ENCODE results near the gene RACGAP1. TPM values are rescaled to one million over a fixed set of nuclear protein-coding genes. Genes with fewer than 3 reads are reported as not detected.

RACGAP1 gene
- total and polyA plus RNA-seq, 2 of the 4 experiments (the other 2 are of a cell fraction) = 37.9 to 110 TPM

DNA sequence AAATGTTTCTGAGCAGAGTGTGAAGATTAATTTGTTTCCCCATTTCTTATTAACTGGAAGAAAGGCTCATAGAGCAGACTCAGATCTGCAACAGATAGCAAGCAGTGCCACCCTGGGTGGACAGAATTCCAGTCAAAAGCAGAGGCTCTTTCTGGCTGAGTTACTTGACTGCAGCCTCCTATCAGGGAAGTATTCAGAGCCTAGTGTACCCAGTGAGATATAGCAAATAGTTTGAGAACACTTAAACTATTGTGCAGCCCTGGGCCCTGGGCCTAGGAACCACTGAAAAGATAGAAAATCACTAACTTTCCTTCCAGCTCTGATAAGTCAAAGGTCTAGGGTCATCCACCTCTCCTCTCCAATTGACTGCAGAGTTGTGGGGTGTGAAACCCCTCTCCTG lies 86.0 kb downstream of the RACGAP1 start:
- H3K18ac ChIP-seq (ENCODE audit: low read depth, low read length) = no peak overlapping the region
- intact Hi-C loops (cut with micrococcal nuclease) = no loop called here
- no peaks in the 10 kb centered on the region for H3K9me1 ChIP-seq (ENCODE audit: insufficient read depth, low read length)
- H4K5ac ChIP-seq (ENCODE audit: low read depth, low read length) = no peak overlapping the region
- no peaks in the 10 kb centered on the region for H4K20me1 ChIP-seq (ENCODE audit: insufficient read depth, low read length)
- H3K79me1 ChIP-seq (ENCODE audit: low read depth in 1 of 2, low read length in 2 of 2) = no peaks in the 10 kb centered on the region
- no peak overlapping the region for H2BK5ac ChIP-seq (ENCODE audit: low read depth, low read length, poor library complexity, severe bottlenecking)
- in situ Hi-C loops (cut with MboI; ENCODE audit: low sequenced_read_pairs) = no loop called here
- no peak overlapping the region for H3K14ac ChIP-seq (replicated peaks; ENCODE audit: low read depth, low read length)
- H2BK15ac ChIP-seq (ENCODE audit: low read depth, low read length) = no peak overlapping the region
- no peak overlapping the region for H2AK9ac ChIP-seq (replicated peaks; ENCODE audit: low read depth, low read length, poor library complexity)
- no TSS peak for BruUV-seq (replicated peaks)
- no peaks in the 10 kb centered on the region for H3K4me1 ChIP-seq (ENCODE audit: control insufficient read depth, insufficient read depth, low read length)
- H4K8ac ChIP-seq (ENCODE audit: low read depth in 2 of 2, low read length in 2 of 2) = no peak overlapping the region
- POLR2A ChIA-PET (ENCODE audit: unreplicated experiment) = no interaction called here
- no peak overlapping the region for H3K4me2 ChIP-seq (ENCODE audit: low read depth, low read length)
- no peak overlapping the region for H3K27ac ChIP-seq (ENCODE audit: insufficient read depth, low read length)
- H3K4me3 ChIP-seq (ENCODE audit: insufficient read depth, low read depth, low read length) = no peak overlapping the region
- no peaks in the 10 kb centered on the region for H3K27me3 ChIP-seq (ENCODE audit: control insufficient read depth, insufficient read depth, low read length)
- H3K4ac ChIP-seq (ENCODE audit: low read depth, low read length) = no peak overlapping the region
- no peak overlapping the region for H3K9ac ChIP-seq (ENCODE audit: low read depth, low read length)
- no peaks in the 10 kb centered on the region for H3K36me3 ChIP-seq (ENCODE audit: control insufficient read depth, insufficient read depth, low read length)
- ATAC-seq (ENCODE audit: low read depth) (no peak), DNase-seq (no peak)
- no peak overlapping the region for H2AFZ ChIP-seq (replicated peaks; ENCODE audit: low read length, poor library complexity)
- H2BK20ac ChIP-seq (ENCODE audit: low read depth, low read length) = no peak overlapping the region
- dilution Hi-C loops (cut with HindIII; ENCODE audit: low sequenced_read_pairs, unreplicated experiment) = no loop called here
- H3K56ac ChIP-seq (ENCODE audit: extremely low read depth, insufficient read depth, low read length) = no peak overlapping the region
- H2AK5ac ChIP-seq (ENCODE audit: low read depth, low read length) = no peak overlapping the region
- no peak overlapping the region for H4K91ac ChIP-seq (ENCODE audit: insufficient read depth, low read depth, low read length)
- H3K9me3 ChIP-seq (ENCODE audit: control insufficient read depth, insufficient read depth, low read length) = no peaks in the 10 kb centered on the region
- CTCF ChIA-PET = no interaction called here
- TF ChIP-seq RCOR1 (IDR thresholded peaks at IDR 0.05; ENCODE audit: insufficient replicate concordance, low read length) = no peak
- TF ChIP-seq MXI1 (IDR thresholded peaks at IDR 0.05; ENCODE audit: borderline replicate concordance, low read depth, low read length) = no peak
- TF ChIP-seq, protein P1, sequence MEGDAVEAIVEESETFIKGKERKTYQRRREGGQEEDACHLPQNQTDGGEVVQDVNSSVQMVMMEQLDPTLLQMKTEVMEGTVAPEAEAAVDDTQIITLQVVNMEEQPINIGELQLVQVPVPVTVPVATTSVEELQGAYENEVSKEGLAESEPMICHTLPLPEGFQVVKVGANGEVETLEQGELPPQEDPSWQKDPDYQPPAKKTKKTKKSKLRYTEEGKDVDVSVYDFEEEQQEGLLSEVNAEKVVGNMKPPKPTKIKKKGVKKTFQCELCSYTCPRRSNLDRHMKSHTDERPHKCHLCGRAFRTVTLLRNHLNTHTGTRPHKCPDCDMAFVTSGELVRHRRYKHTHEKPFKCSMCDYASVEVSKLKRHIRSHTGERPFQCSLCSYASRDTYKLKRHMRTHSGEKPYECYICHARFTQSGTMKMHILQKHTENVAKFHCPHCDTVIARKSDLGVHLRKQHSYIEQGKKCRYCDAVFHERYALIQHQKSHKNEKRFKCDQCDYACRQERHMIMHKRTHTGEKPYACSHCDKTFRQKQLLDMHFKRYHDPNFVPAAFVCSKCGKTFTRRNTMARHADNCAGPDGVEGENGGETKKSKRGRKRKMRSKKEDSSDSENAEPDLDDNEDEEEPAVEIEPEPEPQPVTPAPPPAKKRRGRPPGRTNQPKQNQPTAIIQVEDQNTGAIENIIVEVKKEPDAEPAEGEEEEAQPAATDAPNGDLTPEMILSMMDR (conservative IDR thresholded peaks at IDR 0.05; ENCODE audit: low read depth, low read length) = no peak
- no peak for TF ChIP-seq CHD1 (IDR thresholded peaks at IDR 0.05; ENCODE audit: low read depth, low read length)
- TF ChIP-seq MAFK (IDR thresholded peaks at IDR 0.05; ENCODE audit: low read depth, low read length) = no peak
- no peak for TF ChIP-seq FOS (IDR thresholded peaks at IDR 0.05; ENCODE audit: low read depth, low read length)
- TF ChIP-seq, protein P2, sequence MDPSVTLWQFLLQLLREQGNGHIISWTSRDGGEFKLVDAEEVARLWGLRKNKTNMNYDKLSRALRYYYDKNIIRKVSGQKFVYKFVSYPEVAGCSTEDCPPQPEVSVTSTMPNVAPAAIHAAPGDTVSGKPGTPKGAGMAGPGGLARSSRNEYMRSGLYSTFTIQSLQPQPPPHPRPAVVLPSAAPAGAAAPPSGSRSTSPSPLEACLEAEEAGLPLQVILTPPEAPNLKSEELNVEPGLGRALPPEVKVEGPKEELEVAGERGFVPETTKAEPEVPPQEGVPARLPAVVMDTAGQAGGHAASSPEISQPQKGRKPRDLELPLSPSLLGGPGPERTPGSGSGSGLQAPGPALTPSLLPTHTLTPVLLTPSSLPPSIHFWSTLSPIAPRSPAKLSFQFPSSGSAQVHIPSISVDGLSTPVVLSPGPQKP (IDR thresholded peaks at IDR 0.05; ENCODE audit: borderline replicate concordance, low read depth, low read length) = no peak
- H3K23ac ChIP-seq (ENCODE audit: low read depth, low read length) = no peak overlapping the region
- H2BK120ac ChIP-seq (ENCODE audit: low read depth, low read length) = no peak overlapping the region

Other genes starting within 250 kb of the RACGAP1 start
- 6.1 and 7.2 TPM in 2 replicates for gene NCKAP5L, start 197.1 kb downstream of the RACGAP1 start, total RNA-seq (2012; rRNA removed)
- 14.4 and 16.4 TPM in 2 replicates for gene NCKAP5L, start 197.1 kb downstream of the RACGAP1 start, polyA plus RNA-seq (2012; rRNA removed)
- gene BCDIN3D, start 182.4 kb downstream of the RACGAP1 start, total RNA-seq (2012; rRNA removed) = 2.3 and 2.5 TPM in 2 replicates
- gene BCDIN3D, start 182.4 kb downstream of the RACGAP1 start, polyA plus RNA-seq (2012; rRNA removed) = 1.7 and 2.3 TPM in 2 replicates
- gene FAIM2, start 121.6 kb downstream of the RACGAP1 start, total RNA-seq (2012; rRNA removed) = 0.72 and 0.83 TPM in 2 replicates
- 5.0 and 5.3 TPM in 2 replicates for gene FAIM2, start 121.6 kb downstream of the RACGAP1 start, polyA plus RNA-seq (2012; rRNA removed)
- gene AQP2, start 74.8 kb downstream of the RACGAP1 start, total RNA-seq (2012; rRNA removed) = not detected in 2 replicates
- not detected in 2 replicates for gene AQP2, start 74.8 kb downstream of the RACGAP1 start, polyA plus RNA-seq (2012; rRNA removed)
- gene AQP5, start 63.6 kb downstream of the RACGAP1 start, total RNA-seq (2012; rRNA removed) = not detected in 2 replicates
- gene AQP5, start 63.6 kb downstream of the RACGAP1 start, polyA plus RNA-seq (2012; rRNA removed) = not detected in 2 replicates
- gene AQP6, start 52.5 kb downstream of the RACGAP1 start, total RNA-seq (2012; rRNA removed) = not detected in 2 replicates
- gene AQP6, start 52.5 kb downstream of the RACGAP1 start, polyA plus RNA-seq (2012; rRNA removed) = not detected in 2 replicates
- 1.4 and 1.6 TPM in 2 replicates for gene ASIC1, start 32.1 kb upstream of the RACGAP1 start, total RNA-seq (2012; rRNA removed)
- gene ASIC1, start 32.1 kb upstream of the RACGAP1 start, polyA plus RNA-seq (2012; rRNA removed) = 9.5 and 9.9 TPM in 2 replicates
- gene SMARCD1, start 59.8 kb upstream of the RACGAP1 start, total RNA-seq (2012; rRNA removed) = 28.1 TPM in 2 replicates
- gene SMARCD1, start 59.8 kb upstream of the RACGAP1 start, polyA plus RNA-seq (2012; rRNA removed) = 43.9 and 47.9 TPM in 2 replicates
- 0.18 TPM in 1 of 2 replicates, not detected in the other for gene GPD1, start 78.5 kb upstream of the RACGAP1 start, total RNA-seq (2012; rRNA removed)
- gene GPD1, start 78.5 kb upstream of the RACGAP1 start, polyA plus RNA-seq (2012; rRNA removed) = 0.05 and 0.06 TPM in 2 replicates
- gene COX14, start 86.7 kb upstream of the RACGAP1 start, total RNA-seq (2012; rRNA removed) = 30.0 and 30.8 TPM in 2 replicates
- gene COX14, start 86.7 kb upstream of the RACGAP1 start, polyA plus RNA-seq (2012; rRNA removed) = 81.8 and 98.5 TPM in 2 replicates
- gene CERS5, start 141.9 kb upstream of the RACGAP1 start, total RNA-seq (2012; rRNA removed) = 40.3 and 47.5 TPM in 2 replicates
- gene CERS5, start 141.9 kb upstream of the RACGAP1 start, polyA plus RNA-seq (2012; rRNA removed) = 58.7 and 60.3 TPM in 2 replicates

Data from IMR-90 (cell line).